Stimulated activated CD4-positive, alpha-beta T cell treated with anti-CD3 and anti-CD28 coated beads, Interleukin-1b, Interleukin-23, amount 100 ng/mL, for 1 hour (primary cell): ENCODE measurements around the gene TKFC.
"Not testable (repeated sequence)": the region's sequence is repeated elsewhere in the genome, so short reads cannot be mapped to it uniquely, and the experiment has no call there.

Source experiments
- DNase-seq, 2 donors: peaks; one replicate each; pipeline ENCODE4 v3.0.0-alpha.2; 2020; ENCODE audit warnings: low read depth in 2 of 2

The TKFC gene

DNA sequence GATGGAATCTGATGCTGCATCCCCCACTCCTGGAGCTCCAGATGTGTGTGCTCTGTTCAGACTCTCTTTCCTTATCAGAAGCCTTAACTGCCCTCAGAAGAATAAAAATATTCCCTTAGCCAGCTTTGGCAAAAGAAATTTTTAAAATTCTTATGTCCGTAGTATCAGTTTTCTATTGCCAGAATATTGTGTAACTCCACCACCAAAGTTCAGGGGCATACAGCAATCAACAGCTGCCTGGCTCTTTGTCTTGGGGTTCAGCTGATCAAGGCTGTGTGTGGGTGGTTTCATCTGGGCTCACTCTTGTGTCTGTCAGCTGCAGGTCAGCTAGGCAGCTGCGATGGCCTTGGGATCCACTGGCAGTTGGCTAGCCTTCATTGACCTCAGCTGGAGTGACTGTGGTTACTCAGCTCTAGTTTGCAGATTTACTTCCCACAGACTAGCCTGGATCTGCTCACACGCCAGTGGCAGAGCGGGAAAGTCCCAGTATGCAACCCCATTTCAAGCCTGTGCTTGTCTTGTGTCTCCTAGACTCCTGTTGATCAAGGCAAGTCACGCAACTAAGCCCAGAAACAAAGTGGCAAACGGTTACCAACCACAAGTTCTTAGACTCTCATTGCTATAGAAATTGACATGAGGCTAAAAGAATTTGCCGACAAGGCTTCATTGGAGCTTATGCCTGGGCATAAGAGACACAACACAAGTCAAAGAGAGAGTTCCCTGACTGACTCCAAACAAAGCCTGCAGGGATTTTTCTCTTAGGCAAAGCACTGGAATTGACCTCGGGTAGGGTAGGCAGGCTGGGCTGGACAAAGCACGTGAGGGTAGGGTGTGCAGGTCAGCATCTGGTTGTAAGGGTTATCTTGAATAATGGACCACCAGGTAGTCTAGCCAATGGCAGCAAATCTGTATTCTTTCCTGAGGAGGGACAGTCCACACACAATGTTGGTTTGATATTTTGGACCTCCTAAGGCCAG is 36.6 kb downstream of the TKFC start:
- DNase-seq = no peak

DNA sequence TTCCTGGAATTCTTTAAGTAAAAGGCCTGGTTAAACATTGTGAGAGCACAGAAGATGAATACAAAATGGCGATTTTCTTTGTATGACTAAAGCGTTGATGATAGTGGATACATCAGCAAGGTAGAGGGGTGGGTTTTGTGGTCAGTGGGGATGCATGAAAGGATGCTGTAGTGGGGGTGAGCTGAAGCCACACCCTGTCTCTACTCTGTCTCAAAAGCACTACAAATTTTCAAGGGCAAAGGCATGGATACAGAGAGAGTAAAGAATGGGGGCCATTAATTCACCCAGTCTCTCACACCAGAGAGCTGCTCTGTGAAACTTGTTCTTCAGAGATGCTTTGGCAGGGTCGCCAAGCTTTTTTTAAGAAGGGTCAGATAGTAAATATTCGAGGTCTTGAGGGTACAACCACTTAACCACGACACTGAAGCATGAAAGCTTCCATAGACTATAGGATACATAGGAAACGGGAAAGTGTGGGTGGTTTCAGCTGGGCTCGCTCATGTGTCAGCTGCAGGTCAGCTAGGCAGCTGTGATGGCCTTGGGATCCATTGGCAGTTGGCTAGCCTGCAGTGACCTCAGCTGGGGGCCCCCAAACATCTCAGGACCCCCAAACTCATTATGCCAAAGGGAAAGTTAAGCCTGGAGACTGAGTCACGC is 37.4 kb downstream of the TKFC start:
- no peak for DNase-seq

DNA sequence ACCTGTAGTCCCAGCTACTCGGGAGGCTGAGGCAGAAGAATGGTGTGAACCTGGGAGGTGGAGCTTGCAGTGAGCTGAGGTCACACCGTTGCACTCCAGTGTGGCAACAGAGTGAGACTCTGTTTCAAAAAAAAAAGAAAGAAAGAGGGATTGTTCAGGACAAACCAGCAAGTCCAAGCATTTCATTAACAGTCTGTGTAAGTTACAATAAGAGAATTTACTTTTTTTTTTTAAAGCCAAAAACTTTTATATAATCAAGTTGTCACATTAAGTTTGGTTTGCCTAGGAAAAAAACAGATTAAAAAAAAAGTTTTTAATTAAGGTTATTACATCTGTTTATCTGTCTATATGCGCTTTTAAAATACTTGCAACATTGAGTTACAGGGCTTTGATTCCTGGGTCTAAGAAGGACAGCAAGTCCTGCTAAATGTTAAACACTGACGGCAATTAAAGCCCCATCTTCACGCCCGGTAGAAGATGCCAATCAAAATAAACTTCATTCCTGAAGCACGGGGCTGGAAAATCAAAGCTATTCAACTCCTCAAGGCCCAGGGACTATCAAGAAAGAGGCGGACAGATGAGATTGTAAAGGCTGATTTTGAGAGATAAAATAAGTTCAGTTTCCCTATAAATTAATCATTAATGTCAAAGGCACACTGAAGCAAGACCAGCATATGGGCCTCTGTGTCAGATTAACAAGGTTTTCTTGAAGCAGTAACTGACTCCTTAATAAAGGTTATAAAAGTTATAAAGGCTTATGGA is 39.8 kb downstream of the TKFC start:
- no peak for DNase-seq

DNA sequence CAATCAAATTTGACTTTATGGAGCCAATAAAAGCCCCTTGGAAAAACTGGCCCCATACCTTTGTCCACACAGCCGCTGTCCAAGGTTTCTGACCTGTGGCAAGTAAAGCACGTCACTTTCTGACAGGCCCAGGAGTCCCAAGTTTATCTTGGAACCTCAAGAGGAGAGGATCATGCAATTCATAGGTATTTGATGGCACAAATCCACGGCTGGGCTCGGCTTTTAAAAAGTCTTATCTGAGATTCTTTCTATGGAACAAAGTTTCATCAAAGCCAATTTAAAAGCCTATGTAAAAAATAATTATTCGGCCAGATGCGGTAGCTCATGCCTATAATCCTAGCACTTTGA is 42.7 kb downstream of the TKFC start:
- no peak for DNase-seq

DNA sequence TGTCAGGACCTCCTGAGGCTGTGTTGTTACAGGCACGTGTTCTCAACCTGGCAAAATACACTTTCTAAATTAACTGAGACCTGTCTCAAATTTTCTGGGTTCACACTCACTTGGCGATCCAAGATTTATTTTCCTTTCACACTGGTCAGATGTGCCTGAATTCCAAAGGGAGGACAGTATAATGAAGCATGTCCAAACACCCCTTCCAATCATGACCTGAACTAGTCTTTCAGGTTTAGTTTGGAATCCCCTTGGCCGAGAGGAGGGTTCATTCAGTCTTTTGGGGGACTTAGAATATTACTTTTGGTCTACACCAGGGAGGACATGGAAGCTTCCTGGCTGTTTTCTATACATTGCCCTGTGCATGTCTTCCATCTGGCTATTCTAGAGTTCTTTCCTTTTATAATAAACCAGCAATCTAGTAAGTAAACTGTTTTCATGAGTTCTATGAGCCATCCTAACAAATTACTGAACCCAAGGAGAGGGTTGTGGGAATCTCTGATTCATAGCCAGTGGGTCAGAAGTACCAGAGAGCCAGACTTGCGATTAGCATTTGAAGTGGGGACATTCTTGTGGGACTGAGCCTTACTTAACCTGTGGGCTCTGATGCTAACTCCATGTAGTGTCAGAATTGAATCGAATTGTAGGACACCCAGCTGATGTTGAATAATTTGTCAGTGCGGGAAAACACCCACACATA is 44.6 kb downstream of the TKFC start:
- no peak for DNase-seq

DNA sequence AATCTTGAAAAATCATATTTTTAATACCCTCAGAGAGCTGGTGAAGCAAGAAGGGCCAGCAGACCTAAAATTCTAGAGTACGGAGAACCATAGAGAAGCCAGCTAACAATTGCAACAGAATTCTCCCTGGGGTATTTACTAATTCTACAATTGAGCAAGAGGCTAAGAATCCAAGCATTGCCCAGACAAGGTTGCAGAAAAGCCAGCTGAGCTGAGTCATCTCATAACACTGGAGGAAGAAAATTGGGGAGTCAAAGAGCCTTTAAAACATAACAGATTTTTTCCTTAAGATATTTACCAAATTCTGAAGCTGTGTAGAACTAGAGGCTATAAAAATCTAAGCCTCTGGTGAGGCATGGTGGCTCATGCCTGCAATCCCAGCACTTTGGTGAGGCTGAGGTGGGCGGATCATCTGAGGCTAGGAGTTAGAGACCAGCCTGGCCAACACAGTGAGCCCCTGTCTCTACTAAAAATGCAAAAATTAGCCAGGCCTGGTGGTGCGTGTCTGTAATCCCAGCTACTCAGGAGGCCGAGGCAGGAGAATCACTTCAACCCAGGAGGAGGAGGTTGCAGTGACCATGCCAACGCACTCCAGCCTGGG is 45.8 kb downstream of the TKFC start:
- DNase-seq = no peak

DNA sequence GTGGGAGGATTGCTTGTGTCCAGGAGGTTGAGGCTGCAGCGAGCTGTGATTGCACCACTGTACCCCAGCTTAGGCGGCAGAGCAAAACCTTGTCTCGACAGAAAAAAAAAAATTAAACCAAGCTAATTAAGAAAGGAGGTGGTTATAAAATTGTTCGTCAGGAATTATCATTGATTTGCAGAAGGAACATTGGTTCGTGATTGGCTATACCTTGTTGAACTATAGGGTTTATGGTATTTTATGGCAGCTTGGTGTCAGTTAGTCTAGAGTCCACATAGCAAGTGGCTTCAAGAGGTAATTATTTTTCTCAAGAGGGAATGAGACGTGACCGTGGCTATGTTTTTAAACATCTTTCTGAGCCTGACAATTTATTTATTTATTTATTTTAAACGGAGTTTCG is 47.9 kb downstream of the TKFC start:
- DNase-seq = no peak

DNA sequence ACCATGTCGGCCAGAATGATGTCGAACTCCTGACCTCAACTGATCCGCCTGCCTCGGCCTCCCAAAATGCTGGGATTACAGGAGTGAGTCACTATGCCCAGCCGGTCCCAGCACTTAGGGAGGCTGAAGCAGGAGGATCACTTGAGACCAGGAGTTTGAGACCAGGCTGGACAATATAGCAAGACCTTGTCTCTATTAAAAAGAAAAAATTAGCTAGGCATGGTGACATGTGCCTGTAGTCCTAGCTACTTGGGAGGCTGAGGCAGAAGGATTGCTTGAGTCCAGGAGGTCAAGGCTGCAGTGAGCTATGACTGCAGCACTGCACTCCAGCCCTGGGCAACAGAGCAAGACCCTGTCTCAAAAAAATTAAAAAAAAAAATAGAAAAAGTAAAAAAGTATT is 50.8 kb downstream of the TKFC start:
- not testable (repeated sequence) for DNase-seq

DNA sequence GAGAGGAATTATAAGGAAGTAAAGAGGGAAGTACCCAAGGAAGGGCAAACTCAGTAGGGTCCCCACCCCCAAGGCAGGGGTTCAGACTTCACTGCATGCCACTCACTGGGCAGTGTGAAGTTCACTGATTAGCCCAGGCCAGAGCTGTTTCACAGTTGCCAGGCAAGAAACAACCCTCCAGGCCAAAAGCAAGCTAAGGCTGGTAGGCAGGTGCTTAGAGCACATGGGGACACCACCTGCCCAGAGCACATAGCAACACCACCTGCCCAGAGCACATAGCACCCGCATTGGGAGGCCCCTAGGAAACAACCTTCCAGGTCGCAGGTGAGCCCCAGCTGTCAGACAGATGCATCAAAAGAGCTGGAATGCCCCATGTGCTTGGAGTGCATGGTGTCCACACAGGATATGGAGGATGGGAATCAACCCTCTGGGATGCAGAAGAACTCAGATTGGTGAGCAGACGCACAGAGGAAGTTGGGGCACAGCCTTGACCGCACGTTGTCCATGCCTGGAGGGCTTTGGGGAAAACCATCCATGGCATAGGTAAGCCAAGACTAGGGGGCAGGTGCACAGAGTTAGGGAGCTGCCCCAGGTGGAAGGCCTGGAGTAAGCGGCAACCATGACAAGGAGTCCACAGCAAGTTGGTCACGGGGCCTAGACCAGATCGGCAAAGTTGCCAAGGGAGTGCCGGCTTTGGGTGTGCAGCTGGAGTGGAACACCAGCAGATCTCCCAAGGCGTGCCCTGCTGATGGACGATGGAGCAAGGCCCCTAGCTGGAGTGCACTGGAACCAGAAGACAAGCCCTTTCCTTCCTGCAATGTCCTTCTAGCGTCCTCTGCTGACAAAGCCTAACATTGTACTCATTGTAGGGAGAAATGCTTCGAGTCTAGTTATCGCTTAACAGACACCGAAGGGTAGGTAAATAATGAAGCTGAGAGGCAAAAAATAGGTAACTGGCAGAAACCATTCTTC is 51.5 kb downstream of the TKFC start:
- no peak for DNase-seq

DNA sequence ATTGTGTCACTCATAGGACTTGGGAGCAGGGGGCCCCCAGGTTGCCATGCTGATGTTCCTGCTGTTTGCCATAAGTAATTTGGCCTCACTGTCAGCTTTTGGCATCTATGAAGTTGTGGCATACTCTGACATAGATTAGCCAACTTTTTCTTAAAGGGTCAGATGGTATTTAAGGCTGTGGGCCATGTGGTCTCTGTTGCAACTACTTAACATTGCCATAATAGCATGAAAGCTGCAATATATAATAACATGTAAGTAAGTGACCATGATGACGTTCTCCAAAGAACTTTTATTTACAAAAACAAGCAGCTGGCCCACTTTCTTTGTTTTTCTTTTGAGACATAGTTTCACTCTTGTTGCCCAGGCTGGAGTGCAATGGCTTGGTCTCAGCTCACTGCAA is 57.1 kb downstream of the TKFC start:
- DNase-seq = no peak

DNA sequence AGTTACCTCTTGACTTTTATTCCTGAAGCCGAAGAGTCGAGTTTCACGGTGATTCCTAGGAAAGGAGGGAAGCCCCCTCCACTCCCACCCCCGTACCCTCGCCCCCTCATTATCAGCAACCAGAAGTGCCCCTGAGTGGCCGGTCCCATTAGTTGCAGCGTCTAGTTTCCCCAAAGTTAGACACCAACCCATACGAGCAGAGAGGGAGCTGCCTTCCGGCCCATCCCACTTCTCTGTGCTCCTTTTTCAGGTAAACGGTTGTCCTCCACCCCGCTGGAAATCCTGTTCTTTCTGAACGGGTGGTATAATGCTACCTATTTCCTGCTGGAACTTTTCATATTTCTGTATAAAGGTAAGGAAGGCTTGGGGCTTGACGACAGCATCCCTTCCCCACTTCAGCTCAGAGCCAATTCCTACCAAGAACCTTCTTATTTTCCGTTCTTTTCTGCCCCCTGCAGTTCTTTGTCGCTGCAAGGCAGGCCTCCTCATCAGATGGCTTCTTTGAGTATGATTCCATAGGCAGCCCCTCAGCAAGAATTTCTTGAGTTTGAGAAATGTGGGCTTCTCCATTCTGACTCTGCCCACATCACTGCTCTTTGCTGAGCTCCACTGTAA is 60.1 kb downstream of the TKFC start:
- no peak for DNase-seq
